Airway epithelial cell (primary cell): ENCODE measurements around the gene DHX36. TPM values are rescaled to one million over a fixed set of nuclear protein-coding genes. Genes with fewer than 3 reads are reported as not detected.

ENCODE experiments used
- total RNA-seq: library from RNA; depleted of rRNA; stranded (reverse); fragments of >200 nt; gene quantifications from 2 replicates; pipeline ENCODE4 v1.2.3, GENCODE V29; 2015

DHX36 gene, protein sequence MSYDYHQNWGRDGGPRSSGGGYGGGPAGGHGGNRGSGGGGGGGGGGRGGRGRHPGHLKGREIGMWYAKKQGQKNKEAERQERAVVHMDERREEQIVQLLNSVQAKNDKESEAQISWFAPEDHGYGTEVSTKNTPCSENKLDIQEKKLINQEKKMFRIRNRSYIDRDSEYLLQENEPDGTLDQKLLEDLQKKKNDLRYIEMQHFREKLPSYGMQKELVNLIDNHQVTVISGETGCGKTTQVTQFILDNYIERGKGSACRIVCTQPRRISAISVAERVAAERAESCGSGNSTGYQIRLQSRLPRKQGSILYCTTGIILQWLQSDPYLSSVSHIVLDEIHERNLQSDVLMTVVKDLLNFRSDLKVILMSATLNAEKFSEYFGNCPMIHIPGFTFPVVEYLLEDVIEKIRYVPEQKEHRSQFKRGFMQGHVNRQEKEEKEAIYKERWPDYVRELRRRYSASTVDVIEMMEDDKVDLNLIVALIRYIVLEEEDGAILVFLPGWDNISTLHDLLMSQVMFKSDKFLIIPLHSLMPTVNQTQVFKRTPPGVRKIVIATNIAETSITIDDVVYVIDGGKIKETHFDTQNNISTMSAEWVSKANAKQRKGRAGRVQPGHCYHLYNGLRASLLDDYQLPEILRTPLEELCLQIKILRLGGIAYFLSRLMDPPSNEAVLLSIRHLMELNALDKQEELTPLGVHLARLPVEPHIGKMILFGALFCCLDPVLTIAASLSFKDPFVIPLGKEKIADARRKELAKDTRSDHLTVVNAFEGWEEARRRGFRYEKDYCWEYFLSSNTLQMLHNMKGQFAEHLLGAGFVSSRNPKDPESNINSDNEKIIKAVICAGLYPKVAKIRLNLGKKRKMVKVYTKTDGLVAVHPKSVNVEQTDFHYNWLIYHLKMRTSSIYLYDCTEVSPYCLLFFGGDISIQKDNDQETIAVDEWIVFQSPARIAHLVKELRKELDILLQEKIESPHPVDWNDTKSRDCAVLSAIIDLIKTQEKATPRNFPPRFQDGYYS
- total RNA-seq: 41.2 and 50.6 TPM in 2 replicates

DNA sequence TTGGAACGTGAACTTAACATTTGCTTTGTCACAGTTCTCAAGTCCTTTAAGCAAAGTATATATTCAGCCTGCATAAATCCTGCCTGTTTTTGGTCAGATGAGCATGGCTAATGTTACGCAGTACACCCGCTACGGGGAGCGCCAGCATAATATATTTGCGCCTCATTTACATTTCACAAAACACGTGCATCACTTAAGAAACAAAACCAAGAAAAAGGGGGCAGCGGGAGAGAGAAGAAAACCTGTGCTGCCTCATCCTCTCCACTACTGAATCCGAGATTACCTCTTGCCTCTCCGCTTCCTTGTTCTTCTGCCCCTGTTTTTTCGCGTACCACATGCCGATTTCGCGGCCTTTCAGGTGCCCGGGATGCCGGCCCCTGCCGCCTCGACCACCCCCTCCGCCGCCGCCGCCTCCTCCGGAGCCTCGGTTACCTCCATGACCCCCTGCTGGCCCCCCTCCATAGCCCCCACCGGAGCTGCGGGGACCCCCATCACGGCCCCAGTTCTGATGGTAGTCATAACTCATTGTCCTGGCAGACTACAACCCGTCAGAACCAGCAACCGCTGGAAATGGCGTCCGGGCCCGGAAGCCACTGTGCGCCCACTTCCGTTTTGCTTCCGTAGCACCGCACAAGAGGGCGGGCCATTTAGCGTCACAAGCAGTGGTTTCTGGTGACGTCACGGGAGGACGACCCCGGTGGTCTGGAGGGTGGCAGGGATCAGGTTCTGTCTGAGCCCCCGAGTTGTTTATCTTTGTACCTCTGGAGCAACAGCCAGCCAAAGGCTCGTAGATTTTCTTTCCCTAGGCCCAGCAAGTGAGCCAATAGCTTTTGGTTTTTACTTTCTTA lies at the start of gene DHX36:
TSS of gene DHX36 (minus strand) at position 597 of the 848 bp plus-strand sequence. CDS start at position 526, 71 bp downstream.

Other genes starting within 250 kb of the DHX36 start
- gene ARHGEF26, start 203.1 kb downstream of the DHX36 start, total RNA-seq: 2.6 and 2.8 TPM in 2 replicates
- gene GPR149, start 105.7 kb upstream of the DHX36 start, total RNA-seq: not detected in 2 replicates